Neural progenitor cell (in vitro differentiated cells): Measurements from ENCODE around the gene AFF4. TPM values are rescaled to one million over a fixed set of nuclear protein-coding genes. Genes with fewer than 3 reads are reported as not detected.

Source experiments
- DNase-seq: peaks from one replicate; pipeline ENCODE4 v3.0.0-alpha.2; 2016; ENCODE audit warnings: low spot score
- H2AFZ ChIP-seq: fragments of 200-600 bp; sonication (generic); replicated peaks from 2 replicates; pipeline ENCODE4 v1.6.1; 2016; ENCODE audit warnings: antibody characterized with exemption
- H3F3A ChIP-seq: fragments of 200-600 bp; sonication (generic); 2 replicates; pipeline ENCODE4 v1.6.1; 2016; ENCODE audit warnings: antibody characterized with exemption, low read depth
- H3K27ac ChIP-seq: fragments of 200-600 bp; sonication (generic); 2 replicates; pipeline ENCODE4 v1.5.1; 2016; ENCODE audit warnings: mild to moderate bottlenecking
- H3K27me3 ChIP-seq: fragments of 200-600 bp; sonication (generic); 2 replicates; pipeline ENCODE4 v1.6.1; 2016; ENCODE audit warnings: mild to moderate bottlenecking, moderate library complexity
- H3K36me3 ChIP-seq: fragments of 200-600 bp; sonication (generic); 2 replicates; pipeline ENCODE4 v1.5.1; 2016
- H3K4me1 ChIP-seq: fragments of 200-600 bp; sonication (generic); 2 replicates; pipeline ENCODE4 v1.6.1; 2016; ENCODE audit warnings: mixed run types
- H3K4me2 ChIP-seq: fragments of 200-600 bp; sonication (generic); 2 replicates; pipeline ENCODE4 v1.6.1; 2016
- H3K4me3 ChIP-seq: fragments of 200-600 bp; sonication (generic); 2 replicates; pipeline ENCODE4 v1.5.1; 2016
- H3K79me2 ChIP-seq: fragments of 200-600 bp; sonication (generic); 2 replicates; pipeline ENCODE4 v1.6.1; 2016; ENCODE audit warnings: low read depth
- H3K9ac ChIP-seq: fragments of 200-600 bp; sonication (generic); 2 replicates; pipeline ENCODE4 v1.6.1; 2016
- H3K9me3 ChIP-seq: fragments of 200-600 bp; sonication (generic); 2 replicates; pipeline ENCODE4 v1.5.1; 2016; ENCODE audit warnings: low read depth
- H4K20me1 ChIP-seq: fragments of 200-600 bp; sonication (generic); 2 replicates; pipeline ENCODE4 v1.6.1; 2016; ENCODE audit warnings: low read depth
- H3K27ac Mint-ChIP-seq: 3 replicates; pipeline ENCODE4 v1.8.0; 2021; ENCODE audit warnings: mixed read lengths
- H3K27me3 Mint-ChIP-seq: 2 replicates; pipeline ENCODE4 v1.8.0; 2022; ENCODE audit warnings: low read depth, mild to moderate bottlenecking, inconsistent platforms, moderate library complexity, mixed read lengths; ENCODE audit not compliant: insufficient read depth
- H3K36me3 Mint-ChIP-seq: 3 replicates; pipeline ENCODE4 v1.8.0; 2021; ENCODE audit warnings: mixed read lengths
- H3K4me1 Mint-ChIP-seq: 3 replicates; pipeline ENCODE4 v1.8.0; 2021; ENCODE audit warnings: mixed read lengths
- H3K4me3 Mint-ChIP-seq: 3 replicates; pipeline ENCODE4 v1.8.0; 2021; ENCODE audit warnings: mild to moderate bottlenecking, moderate library complexity, mixed read lengths
- H3K9me3 Mint-ChIP-seq: 3 replicates; pipeline ENCODE4 v1.8.0; 2020; ENCODE audit warnings: mixed read lengths
- EZH2 ChIP-seq: fragments of 200-600 bp; sonication (generic); IDR thresholded peaks from 2 replicates; pipeline ENCODE4 v1.6.1; 2017; ENCODE audit warnings: antibody characterized with exemption, mild to moderate bottlenecking, moderate library complexity
- EZH2phosphoT487 ChIP-seq: fragments of 200-600 bp; sonication (generic); IDR thresholded peaks from 2 replicates; pipeline ENCODE4 v1.6.1; 2017; ENCODE audit warnings: antibody characterized with exemption
- total RNA-seq: library from RNA; depleted of rRNA; stranded (reverse); fragments of >200 nt; gene quantifications from 2 replicates; pipeline ENCODE4 v1.2.3, GENCODE V29; 2015; ENCODE audit warnings: low replicate concordance
- TF ChIP-seq, protein P1 (sequence below): fragments of 200-600 bp; sonication (generic); IDR thresholded peaks from 2 replicates; pipeline ENCODE4 v1.5.1; 2017; ENCODE audit warnings: antibody characterized with exemption, mild to moderate bottlenecking

Gene AFF4
- total RNA-seq, 1 donor from 2014 or later, result 63.6 TPM

DNA sequence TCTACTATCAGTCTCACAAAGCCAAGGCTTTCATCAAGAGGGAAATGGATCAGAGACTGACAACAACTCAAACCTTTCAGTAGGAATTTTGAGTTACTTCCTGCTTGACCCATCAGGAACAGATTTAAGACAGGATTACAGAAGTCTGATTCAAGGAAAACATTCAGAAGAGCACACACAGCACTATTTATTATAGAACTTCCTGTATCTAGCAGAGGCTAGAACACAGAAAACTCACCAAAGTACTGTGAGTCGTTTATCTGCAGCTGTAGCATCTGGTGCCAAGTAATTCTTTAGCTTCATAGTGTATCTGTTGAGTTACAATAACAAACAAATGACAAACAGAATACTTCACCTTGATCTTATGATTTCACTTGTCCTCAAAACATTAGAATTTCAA, 76.2 kb downstream of the AFF4 start:
- H3F3A ChIP-seq, result peaks cover 21% of the 10 kb centered on the region
- H3K27ac ChIP-seq, result no peak overlapping the region
- H3K4me3 ChIP-seq, result no peak overlapping the region
- H3K4me1 ChIP-seq, result no peaks in the 10 kb centered on the region
- no peak overlapping the region for H3K27ac Mint-ChIP-seq
- H3K79me2 ChIP-seq, result no peaks in the 10 kb centered on the region
- no peaks in the 10 kb centered on the region for H3K9me3 Mint-ChIP-seq
- TF ChIP-seq EZH2phosphoT487 (no peak), EZH2 (no peak)
- TF ChIP-seq, protein P1, sequence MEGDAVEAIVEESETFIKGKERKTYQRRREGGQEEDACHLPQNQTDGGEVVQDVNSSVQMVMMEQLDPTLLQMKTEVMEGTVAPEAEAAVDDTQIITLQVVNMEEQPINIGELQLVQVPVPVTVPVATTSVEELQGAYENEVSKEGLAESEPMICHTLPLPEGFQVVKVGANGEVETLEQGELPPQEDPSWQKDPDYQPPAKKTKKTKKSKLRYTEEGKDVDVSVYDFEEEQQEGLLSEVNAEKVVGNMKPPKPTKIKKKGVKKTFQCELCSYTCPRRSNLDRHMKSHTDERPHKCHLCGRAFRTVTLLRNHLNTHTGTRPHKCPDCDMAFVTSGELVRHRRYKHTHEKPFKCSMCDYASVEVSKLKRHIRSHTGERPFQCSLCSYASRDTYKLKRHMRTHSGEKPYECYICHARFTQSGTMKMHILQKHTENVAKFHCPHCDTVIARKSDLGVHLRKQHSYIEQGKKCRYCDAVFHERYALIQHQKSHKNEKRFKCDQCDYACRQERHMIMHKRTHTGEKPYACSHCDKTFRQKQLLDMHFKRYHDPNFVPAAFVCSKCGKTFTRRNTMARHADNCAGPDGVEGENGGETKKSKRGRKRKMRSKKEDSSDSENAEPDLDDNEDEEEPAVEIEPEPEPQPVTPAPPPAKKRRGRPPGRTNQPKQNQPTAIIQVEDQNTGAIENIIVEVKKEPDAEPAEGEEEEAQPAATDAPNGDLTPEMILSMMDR, result no peak
- no peak overlapping the region for H3K9ac ChIP-seq
- H3K36me3 ChIP-seq, result peaks cover 55% of the 10 kb centered on the region
- H3K4me3 Mint-ChIP-seq, result no peak overlapping the region
- peaks cover 3% of the 10 kb centered on the region for H3K27me3 Mint-ChIP-seq
- no peaks in the 10 kb centered on the region for H3K9me3 ChIP-seq
- peaks cover 19% of the 10 kb centered on the region for H3K4me1 Mint-ChIP-seq
- H3K4me2 ChIP-seq, result no peak overlapping the region
- H3K36me3 Mint-ChIP-seq, result peaks cover 36% of the 10 kb centered on the region
- H3K27me3 ChIP-seq, result no peaks in the 10 kb centered on the region
- DNase-seq, result no peak
- H2AFZ ChIP-seq, result no peak overlapping the region
- peaks cover 1% of the 10 kb centered on the region for H4K20me1 ChIP-seq

DNA sequence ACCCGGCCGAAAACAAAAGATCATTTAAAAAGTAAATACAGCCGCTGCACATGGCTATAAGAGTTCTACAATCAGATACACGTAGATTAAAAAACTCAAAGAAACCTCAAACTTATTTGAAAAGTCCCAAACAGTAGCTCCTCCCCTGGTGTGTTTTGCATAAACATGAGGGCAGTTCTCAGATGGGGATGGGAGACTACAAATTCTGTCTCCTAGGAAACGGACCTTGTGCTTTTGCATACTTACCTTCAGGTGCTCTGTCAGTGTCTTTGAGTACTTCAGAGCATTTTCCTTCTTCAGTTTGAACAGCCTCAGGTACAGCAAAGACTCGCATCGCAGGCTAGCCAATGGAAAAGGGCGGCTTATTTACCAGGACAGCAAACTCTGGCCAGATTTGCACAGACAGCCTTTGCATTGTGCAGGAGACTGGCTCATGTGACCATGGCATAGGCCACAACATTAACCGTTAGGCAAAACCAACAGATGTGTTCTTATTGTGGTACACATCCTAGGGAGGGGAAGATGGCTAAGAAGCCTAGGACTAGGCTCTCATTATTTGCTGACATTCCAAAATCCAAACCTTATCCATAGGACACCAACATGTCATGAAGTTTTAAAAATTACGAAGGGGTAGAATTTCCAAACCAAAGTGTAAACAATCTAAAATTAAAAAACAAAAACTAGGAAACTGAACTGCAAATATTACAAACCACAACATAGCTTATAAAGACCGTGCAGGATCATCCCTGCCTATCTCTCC, 77.2 kb downstream of the AFF4 start:
- Mint-ChIP-seq H3K27me3 (peaks cover 3% of the 10 kb centered on the region), H3K36me3 (peaks cover 33% of the 10 kb centered on the region), H3K4me3 (no peak overlapping the region), H3K9me3 (no peaks in the 10 kb centered on the region), H3K4me1 (peaks cover 19% of the 10 kb centered on the region), H3K27ac (peak overlapping the region; percentile 44)
- no peaks in the 10 kb centered on the region for H4K20me1 ChIP-seq
- no peaks in the 10 kb centered on the region for H3K4me1 ChIP-seq
- H3K27me3 ChIP-seq, result no peaks in the 10 kb centered on the region
- H3F3A ChIP-seq, result peaks cover 19% of the 10 kb centered on the region
- H3K4me2 ChIP-seq, result no peak overlapping the region
- no peak overlapping the region for H3K4me3 ChIP-seq
- no peak overlapping the region for H3K9ac ChIP-seq
- peaks cover 50% of the 10 kb centered on the region for H3K36me3 ChIP-seq
- H3K27ac ChIP-seq, result no peak overlapping the region
- no peak for TF ChIP-seq EZH2phosphoT487
- TF ChIP-seq, protein P1, result no peak
- no peak for TF ChIP-seq EZH2
- no peaks in the 10 kb centered on the region for H3K79me2 ChIP-seq
- DNase-seq, result no peak
- H3K9me3 ChIP-seq, result no peaks in the 10 kb centered on the region
- H2AFZ ChIP-seq, result no peak overlapping the region

DNA sequence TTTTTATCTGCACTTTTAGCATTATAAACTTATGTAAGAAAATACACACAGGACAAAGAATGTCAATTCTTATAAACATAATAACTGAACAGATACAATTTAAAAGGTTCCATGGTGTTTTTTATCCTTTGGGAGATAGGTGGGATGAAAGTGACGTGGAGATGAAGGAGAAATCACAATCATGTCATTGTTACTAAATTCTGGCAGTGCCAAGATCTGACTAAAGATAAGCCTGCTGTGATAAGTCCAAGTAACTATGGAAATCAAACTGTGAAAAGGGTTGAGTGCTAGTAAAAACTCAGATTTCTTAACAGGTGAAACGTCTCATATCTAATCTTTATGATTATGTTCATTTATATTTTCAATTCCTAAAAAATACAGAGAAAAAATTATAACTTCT, 78.9 kb downstream of the AFF4 start:
- no peak overlapping the region for H3K27ac Mint-ChIP-seq
- H3K4me2 ChIP-seq, result no peak overlapping the region
- no peak overlapping the region for H3K4me3 Mint-ChIP-seq
- no peaks in the 10 kb centered on the region for H4K20me1 ChIP-seq
- H3K36me3 Mint-ChIP-seq, result peaks cover 39% of the 10 kb centered on the region
- no peaks in the 10 kb centered on the region for H3K79me2 ChIP-seq
- TF ChIP-seq EZH2 (no peak), EZH2phosphoT487 (no peak)
- TF ChIP-seq, protein P1, result no peak
- no peak for DNase-seq
- peaks cover 19% of the 10 kb centered on the region for H3K4me1 Mint-ChIP-seq
- peaks cover 3% of the 10 kb centered on the region for H3K27me3 Mint-ChIP-seq
- H3K4me1 ChIP-seq, result no peaks in the 10 kb centered on the region
- H3F3A ChIP-seq, result peaks cover 21% of the 10 kb centered on the region
- no peaks in the 10 kb centered on the region for H3K27me3 ChIP-seq
- no peaks in the 10 kb centered on the region for H3K9me3 ChIP-seq
- no peaks in the 10 kb centered on the region for H3K9me3 Mint-ChIP-seq
- H3K9ac ChIP-seq, result no peak overlapping the region
- H3K27ac ChIP-seq, result no peak overlapping the region
- H3K4me3 ChIP-seq, result no peak overlapping the region
- H2AFZ ChIP-seq, result no peak overlapping the region
- H3K36me3 ChIP-seq, result peaks cover 55% of the 10 kb centered on the region
